GM23338 (cell line): ENCODE data around the gene PLBD2. TPM values are rescaled to one million over a fixed set of nuclear protein-coding genes. Genes with fewer than 3 reads are reported as not detected.

ENCODE experiments used
- ATAC-seq: fragments of 200-7000 bp; cut with Tn5 transposase; 3 replicates; pipeline ENCODE4 v1.9.1; 2020
- DNase-seq: peaks from one replicate; pipeline ENCODE4 v3.0.0-alpha.2; 2015; ENCODE audit warnings: low spot score
- H2AFZ ChIP-seq: fragments of 200-600 bp; sonication (generic); 2 replicates; pipeline ENCODE4 v1.8.0; 2016; ENCODE audit warnings: antibody characterized with exemption, mild to moderate bottlenecking, moderate library complexity
- H3F3A ChIP-seq: fragments of 200-600 bp; sonication (generic); replicated peaks from 2 replicates; pipeline ENCODE4 v1.8.0; 2017; ENCODE audit warnings: antibody characterized with exemption, mixed run types, low read depth
- H3K27ac ChIP-seq: fragments of 200-600 bp; sonication (generic); 2 replicates; pipeline ENCODE4 v1.6.1; 2016; ENCODE audit warnings: low read depth
- H3K27me3 ChIP-seq: fragments of 200-600 bp; sonication (generic); 2 replicates; pipeline ENCODE4 v1.8.0; 2016; ENCODE audit warnings: mild to moderate bottlenecking, mixed run types, moderate library complexity; ENCODE audit not compliant: insufficient read depth
- H3K36me3 ChIP-seq: fragments of 200-600 bp; sonication (generic); 2 replicates; pipeline ENCODE4 v1.8.0; 2016; ENCODE audit warnings: mild to moderate bottlenecking; ENCODE audit not compliant: insufficient read depth
- H3K4me1 ChIP-seq: fragments of 200-600 bp; sonication (generic); 2 replicates; pipeline ENCODE4 v1.8.0; 2016; ENCODE audit warnings: mild to moderate bottlenecking, moderate library complexity; ENCODE audit not compliant: insufficient read depth
- H3K4me2 ChIP-seq: fragments of 200-600 bp; sonication (generic); 2 replicates; pipeline ENCODE4 v1.7.1; 2017; ENCODE audit warnings: mixed run types
- H3K4me3 ChIP-seq: fragments of 200-600 bp; sonication (generic); 2 replicates; pipeline ENCODE4 v1.6.1; 2016; ENCODE audit warnings: mixed run types
- H3K79me2 ChIP-seq: fragments of 200-600 bp; sonication (generic); replicated peaks from 2 replicates; pipeline ENCODE4 v1.8.0; 2017; ENCODE audit warnings: mild to moderate bottlenecking; ENCODE audit not compliant: insufficient read depth
- H3K9me2 ChIP-seq: fragments of 200-600 bp; sonication (generic); 2 replicates; pipeline ENCODE4 v1.8.0; 2017; ENCODE audit not compliant: insufficient read depth
- H4K20me1 ChIP-seq: fragments of 200-600 bp; sonication (generic); replicated peaks from 2 replicates; pipeline ENCODE4 v1.8.0; 2017; ENCODE audit warnings: mild to moderate bottlenecking; ENCODE audit not compliant: insufficient read depth
- H3K27ac Mint-ChIP-seq: 2 replicates; pipeline ENCODE4 v1.8.0; 2020; ENCODE audit warnings: inconsistent platforms, mild to moderate bottlenecking, moderate library complexity, mixed read lengths
- H3K27me3 Mint-ChIP-seq: 3 replicates; pipeline ENCODE4 v1.8.0; 2022; ENCODE audit warnings: low read depth, mild to moderate bottlenecking, moderate library complexity, mixed read lengths, inconsistent platforms; ENCODE audit not compliant: insufficient read depth, poor library complexity
- H3K36me3 Mint-ChIP-seq: 3 replicates; pipeline ENCODE4 v1.8.0; 2021; ENCODE audit warnings: low read depth, mild to moderate bottlenecking, inconsistent platforms, moderate library complexity, mixed read lengths
- H3K4me1 Mint-ChIP-seq: 3 replicates; pipeline ENCODE4 v1.8.0; 2020; ENCODE audit warnings: mild to moderate bottlenecking, inconsistent platforms, mixed read lengths
- H3K4me3 Mint-ChIP-seq: 3 replicates; pipeline ENCODE4 v1.8.0; 2021; ENCODE audit warnings: moderate library complexity, mild to moderate bottlenecking, inconsistent platforms, mixed read lengths
- H3K9me3 Mint-ChIP-seq: 3 replicates; pipeline ENCODE4 v1.8.0; 2020; ENCODE audit warnings: moderate library complexity, mild to moderate bottlenecking, inconsistent platforms, mixed read lengths
- CREB1 ChIP-seq: fragments of 250-450 bp; sonication (Bioruptor Pico); IDR thresholded peaks from 2 replicates; pipeline ENCODE4 v1.5.0; 2020; ENCODE audit warnings: low read depth, mild to moderate bottlenecking, moderate library complexity
- EZH2phosphoT487 ChIP-seq: fragments of 200-600 bp; sonication (generic); IDR thresholded peaks from one replicate; pipeline ENCODE4 v1.8.1; 2018; ENCODE audit warnings: antibody characterized with exemption; ENCODE audit not compliant: unreplicated experiment
- NANOG ChIP-seq: IDR thresholded peaks from 2 replicates; pipeline ENCODE4 v1.6.1; 2016; ENCODE audit warnings: antibody characterized with exemption, borderline replicate concordance
- ZNF114 ChIP-seq: fragments of 250-450 bp; sonication (Bioruptor Pico); IDR thresholded peaks from 2 replicates; pipeline ENCODE4 v1.5.0; 2020; ENCODE audit warnings: mild to moderate bottlenecking, moderate library complexity
- polyA plus RNA-seq: library from polyadenylated mRNA; unstranded; fragments of >200 nt; fragmentation: Nextera tagmentation; extraction: Ambion mirVana; gene quantifications from 2 replicates; pipeline ENCODE4 v1.2.1, GENCODE V29; 2016
- total RNA-seq: library from RNA; depleted of rRNA; stranded (reverse); fragments of >200 nt; shearing (Covaris generic); gene quantifications from 2 replicates; pipeline ENCODE4 v1.2.3, GENCODE V29; 2014
- TF ChIP-seq, protein P1 (sequence below), 2 experiments: fragments of 200-600 bp in 1 of 2; sonication (generic) in 1 of 2; conservative IDR thresholded peaks; 2 replicates each; pipeline versions ENCODE4 v1.5.1 to v1.6.1; 2016 to 2017; ENCODE audit warnings: antibody characterized with exemption in 2 of 2, low read depth in 2 of 2, mild to moderate bottlenecking in 2 of 2, moderate library complexity in 1 of 2
- TF ChIP-seq, protein P2 (sequence below): fragments of 250-450 bp; sonication (Bioruptor Pico); IDR thresholded peaks from 2 replicates; pipeline ENCODE4 v1.5.0; 2020; ENCODE audit warnings: mild to moderate bottlenecking, moderate library complexity

Gene PLBD2
- total and polyA plus RNA-seq, 2 experiments from 2014 or later, result 10.2 to 37.1 TPM

- ATAC-seq (peak; percentile 70), DNase-seq (peak; percentile 71)
- Histone ChIP-seq H4K20me1 (no peaks in the 10 kb centered on the region), H3K9me2 (no peaks in the 10 kb centered on the region), H3K36me3 (no peaks in the 10 kb centered on the region), H3F3A (0 out of 2 replicates have a peak, but pooled peaks cover 3% of the 10 kb centered on the region), H2AFZ (no peak overlapping the region), H3K4me2 (peak overlapping the region; percentile 71), H3K4me3 (peak overlapping the region; percentile 40), H3K27me3 (no peaks in the 10 kb centered on the region), H3K27ac (peak overlapping the region; percentile 84), H3K79me2 (no peaks in the 10 kb centered on the region), H3K4me1 (0 out of 2 replicates have a peak, but pooled peaks cover 8% of the 10 kb centered on the region)
- no peak for TF ChIP-seq EZH2phosphoT487
- TF ChIP-seq, protein P1, sequence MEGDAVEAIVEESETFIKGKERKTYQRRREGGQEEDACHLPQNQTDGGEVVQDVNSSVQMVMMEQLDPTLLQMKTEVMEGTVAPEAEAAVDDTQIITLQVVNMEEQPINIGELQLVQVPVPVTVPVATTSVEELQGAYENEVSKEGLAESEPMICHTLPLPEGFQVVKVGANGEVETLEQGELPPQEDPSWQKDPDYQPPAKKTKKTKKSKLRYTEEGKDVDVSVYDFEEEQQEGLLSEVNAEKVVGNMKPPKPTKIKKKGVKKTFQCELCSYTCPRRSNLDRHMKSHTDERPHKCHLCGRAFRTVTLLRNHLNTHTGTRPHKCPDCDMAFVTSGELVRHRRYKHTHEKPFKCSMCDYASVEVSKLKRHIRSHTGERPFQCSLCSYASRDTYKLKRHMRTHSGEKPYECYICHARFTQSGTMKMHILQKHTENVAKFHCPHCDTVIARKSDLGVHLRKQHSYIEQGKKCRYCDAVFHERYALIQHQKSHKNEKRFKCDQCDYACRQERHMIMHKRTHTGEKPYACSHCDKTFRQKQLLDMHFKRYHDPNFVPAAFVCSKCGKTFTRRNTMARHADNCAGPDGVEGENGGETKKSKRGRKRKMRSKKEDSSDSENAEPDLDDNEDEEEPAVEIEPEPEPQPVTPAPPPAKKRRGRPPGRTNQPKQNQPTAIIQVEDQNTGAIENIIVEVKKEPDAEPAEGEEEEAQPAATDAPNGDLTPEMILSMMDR (conservative IDR thresholded peaks at IDR 0.05; ENCODE audit: low read depth in 2 of 2), result peak; percentile 86 to 97
- Mint-ChIP-seq H3K4me1 (peaks cover 13% of the 10 kb centered on the region), H3K36me3 (no peaks in the 10 kb centered on the region), H3K27ac (peak overlapping the region; percentile 92), H3K27me3 (peaks cover 27% of the 10 kb centered on the region), H3K9me3 (0 out of 3 replicates have a peak, but pooled peaks cover 3% of the 10 kb centered on the region), H3K4me3 (peak overlapping the region; percentile 63)
These were observed 66.8 kb downstream of the PLBD2 start for GRCh38 chr12:113424915-113425823.

DNA sequence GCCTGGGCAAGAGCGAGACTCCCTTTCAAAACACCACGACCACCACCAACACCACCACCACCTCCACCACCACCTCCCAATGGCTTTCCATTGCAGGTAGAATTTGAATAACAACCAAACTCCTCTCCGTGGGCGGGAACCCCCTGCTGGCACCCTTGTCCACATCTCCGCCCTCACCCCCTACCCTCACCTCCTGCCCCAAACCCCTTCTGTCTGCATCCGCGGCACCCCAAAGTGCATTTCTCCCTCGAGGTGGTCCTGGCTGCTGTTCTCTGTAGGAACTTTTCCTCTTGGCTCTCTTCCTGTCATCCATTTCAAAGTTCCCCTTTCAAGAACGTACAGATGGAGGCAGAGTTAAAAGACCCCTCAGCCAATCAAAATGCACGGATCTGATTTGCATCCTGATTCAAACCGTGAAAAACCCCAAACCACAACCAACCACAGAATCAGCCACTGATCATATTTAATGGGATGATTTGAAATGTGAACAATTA is 67.6 kb downstream of the PLBD2 start:
- Mint-ChIP-seq H3K9me3 (peaks cover 4% of the 10 kb centered on the region; the same call in 1 of the 3 replicates), H3K36me3 (no peaks in the 10 kb centered on the region), H3K4me3 (peak overlapping the region; percentile 63), H3K4me1 (peaks cover 13% of the 10 kb centered on the region), H3K27me3 (peaks cover 27% of the 10 kb centered on the region), H3K27ac (peak overlapping the region; percentile 92; the same call in 1 of the 2 replicates)
- Histone ChIP-seq H3K4me1 (0 out of 2 replicates have a peak, but pooled peaks cover 8% of the 10 kb centered on the region), H3F3A (0 out of 2 replicates have a peak, but pooled peaks cover 3% of the 10 kb centered on the region), H3K79me2 (no peaks in the 10 kb centered on the region), H3K4me3 (peak overlapping the region; percentile 40), H4K20me1 (no peaks in the 10 kb centered on the region), H3K9me2 (no peaks in the 10 kb centered on the region), H2AFZ (no peak overlapping the region), H3K27me3 (no peaks in the 10 kb centered on the region), H3K4me2 (peak overlapping the region; percentile 71), H3K36me3 (no peaks in the 10 kb centered on the region), H3K27ac (0 out of 2 replicates have a peak overlapping the region, but pooled peaks have one; percentile 84)
- ATAC-seq, result peak; percentile 59
- no peak for TF ChIP-seq CREB1 (CRISPR knock-in tag)
- TF ChIP-seq, protein P2, sequence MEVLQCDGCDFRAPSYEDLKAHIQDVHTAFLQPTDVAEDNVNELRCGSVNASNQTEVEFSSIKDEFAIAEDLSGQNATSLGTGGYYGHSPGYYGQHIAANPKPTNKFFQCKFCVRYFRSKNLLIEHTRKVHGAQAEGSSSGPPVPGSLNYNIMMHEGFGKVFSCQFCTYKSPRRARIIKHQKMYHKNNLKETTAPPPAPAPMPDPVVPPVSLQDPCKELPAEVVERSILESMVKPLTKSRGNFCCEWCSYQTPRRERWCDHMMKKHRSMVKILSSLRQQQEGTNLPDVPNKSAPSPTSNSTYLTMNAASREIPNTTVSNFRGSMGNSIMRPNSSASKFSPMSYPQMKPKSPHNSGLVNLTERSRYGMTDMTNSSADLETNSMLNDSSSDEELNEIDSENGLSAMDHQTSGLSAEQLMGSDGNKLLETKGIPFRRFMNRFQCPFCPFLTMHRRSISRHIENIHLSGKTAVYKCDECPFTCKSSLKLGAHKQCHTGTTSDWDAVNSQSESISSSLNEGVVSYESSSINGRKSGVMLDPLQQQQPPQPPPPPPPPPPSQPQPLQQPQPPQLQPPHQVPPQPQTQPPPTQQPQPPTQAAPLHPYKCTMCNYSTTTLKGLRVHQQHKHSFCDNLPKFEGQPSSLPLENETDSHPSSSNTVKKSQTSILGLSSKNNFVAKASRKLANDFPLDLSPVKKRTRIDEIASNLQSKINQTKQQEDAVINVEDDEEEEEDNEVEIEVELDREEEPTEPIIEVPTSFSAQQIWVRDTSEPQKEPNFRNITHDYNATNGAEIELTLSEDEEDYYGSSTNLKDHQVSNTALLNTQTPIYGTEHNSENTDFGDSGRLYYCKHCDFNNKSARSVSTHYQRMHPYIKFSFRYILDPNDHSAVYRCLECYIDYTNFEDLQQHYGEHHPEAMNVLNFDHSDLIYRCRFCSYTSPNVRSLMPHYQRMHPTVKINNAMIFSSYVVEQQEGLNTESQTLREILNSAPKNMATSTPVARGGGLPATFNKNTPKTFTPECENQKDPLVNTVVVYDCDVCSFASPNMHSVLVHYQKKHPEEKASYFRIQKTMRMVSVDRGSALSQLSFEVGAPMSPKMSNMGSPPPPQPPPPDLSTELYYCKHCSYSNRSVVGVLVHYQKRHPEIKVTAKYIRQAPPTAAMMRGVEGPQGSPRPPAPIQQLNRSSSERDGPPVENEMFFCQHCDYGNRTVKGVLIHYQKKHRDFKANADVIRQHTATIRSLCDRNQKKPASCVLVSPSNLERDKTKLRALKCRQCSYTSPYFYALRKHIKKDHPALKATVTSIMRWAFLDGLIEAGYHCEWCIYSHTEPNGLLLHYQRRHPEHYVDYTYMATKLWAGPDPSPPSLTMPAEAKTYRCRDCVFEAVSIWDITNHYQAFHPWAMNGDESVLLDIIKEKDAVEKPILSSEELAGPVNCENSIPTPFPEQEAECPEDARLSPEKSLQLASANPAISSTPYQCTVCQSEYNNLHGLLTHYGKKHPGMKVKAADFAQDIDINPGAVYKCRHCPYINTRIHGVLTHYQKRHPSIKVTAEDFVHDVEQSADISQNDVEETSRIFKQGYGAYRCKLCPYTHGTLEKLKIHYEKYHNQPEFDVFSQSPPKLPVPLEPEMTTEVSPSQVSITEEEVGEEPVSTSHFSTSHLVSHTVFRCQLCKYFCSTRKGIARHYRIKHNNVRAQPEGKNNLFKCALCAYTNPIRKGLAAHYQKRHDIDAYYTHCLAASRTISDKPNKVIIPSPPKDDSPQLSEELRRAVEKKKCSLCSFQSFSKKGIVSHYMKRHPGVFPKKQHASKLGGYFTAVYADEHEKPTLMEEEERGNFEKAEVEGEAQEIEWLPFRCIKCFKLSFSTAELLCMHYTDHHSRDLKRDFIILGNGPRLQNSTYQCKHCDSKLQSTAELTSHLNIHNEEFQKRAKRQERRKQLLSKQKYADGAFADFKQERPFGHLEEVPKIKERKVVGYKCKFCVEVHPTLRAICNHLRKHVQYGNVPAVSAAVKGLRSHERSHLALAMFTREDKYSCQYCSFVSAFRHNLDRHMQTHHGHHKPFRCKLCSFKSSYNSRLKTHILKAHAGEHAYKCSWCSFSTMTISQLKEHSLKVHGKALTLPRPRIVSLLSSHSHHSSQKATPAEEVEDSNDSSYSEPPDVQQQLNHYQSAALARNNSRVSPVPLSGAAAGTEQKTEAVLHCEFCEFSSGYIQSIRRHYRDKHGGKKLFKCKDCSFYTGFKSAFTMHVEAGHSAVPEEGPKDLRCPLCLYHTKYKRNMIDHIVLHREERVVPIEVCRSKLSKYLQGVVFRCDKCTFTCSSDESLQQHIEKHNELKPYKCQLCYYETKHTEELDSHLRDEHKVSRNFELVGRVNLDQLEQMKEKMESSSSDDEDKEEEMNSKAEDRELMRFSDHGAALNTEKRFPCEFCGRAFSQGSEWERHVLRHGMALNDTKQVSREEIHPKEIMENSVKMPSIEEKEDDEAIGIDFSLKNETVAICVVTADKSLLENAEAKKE (CRISPR knock-in tag), result peak; percentile 8; the same call in 1 of the 2 replicates
- TF ChIP-seq NANOG, result no peak
- TF ChIP-seq ZNF114 (CRISPR knock-in tag), result no peak
- peak; percentile 72 for DNase-seq
